ENCODE results near the gene PMP22.
"Not testable (repeated sequence)": the region's sequence is repeated elsewhere in the genome, so short reads cannot be mapped to it uniquely, and the experiment has no call there.

PMP22 gene

DNA sequence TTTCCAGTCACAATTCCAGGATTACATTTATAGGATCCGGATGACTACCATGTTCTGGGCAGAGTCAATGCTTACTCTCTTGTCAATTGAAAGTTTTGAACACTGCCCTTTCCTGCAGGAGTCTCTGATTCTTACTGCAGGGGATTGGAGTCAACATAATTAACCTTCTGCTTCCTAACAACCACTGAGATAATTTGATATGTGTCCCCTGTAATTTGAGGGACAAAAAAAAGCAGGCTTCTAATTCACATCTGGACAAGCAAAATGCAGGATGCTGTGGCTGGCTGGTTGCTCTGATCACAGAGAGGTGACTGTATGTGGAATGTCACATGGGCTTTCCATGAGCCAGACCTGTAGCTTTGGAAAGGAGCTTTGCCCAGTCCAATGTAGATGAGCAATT, 54.9 kb downstream of the PMP22 start:
- no peak overlapping the region for H3K4me3 ChIP-seq (ENCODE audit: control insufficient read depth, low read depth, low read length)
- TF ChIP-seq, protein P1, sequence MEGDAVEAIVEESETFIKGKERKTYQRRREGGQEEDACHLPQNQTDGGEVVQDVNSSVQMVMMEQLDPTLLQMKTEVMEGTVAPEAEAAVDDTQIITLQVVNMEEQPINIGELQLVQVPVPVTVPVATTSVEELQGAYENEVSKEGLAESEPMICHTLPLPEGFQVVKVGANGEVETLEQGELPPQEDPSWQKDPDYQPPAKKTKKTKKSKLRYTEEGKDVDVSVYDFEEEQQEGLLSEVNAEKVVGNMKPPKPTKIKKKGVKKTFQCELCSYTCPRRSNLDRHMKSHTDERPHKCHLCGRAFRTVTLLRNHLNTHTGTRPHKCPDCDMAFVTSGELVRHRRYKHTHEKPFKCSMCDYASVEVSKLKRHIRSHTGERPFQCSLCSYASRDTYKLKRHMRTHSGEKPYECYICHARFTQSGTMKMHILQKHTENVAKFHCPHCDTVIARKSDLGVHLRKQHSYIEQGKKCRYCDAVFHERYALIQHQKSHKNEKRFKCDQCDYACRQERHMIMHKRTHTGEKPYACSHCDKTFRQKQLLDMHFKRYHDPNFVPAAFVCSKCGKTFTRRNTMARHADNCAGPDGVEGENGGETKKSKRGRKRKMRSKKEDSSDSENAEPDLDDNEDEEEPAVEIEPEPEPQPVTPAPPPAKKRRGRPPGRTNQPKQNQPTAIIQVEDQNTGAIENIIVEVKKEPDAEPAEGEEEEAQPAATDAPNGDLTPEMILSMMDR (IDR thresholded peaks at IDR 0.05; ENCODE audit: control insufficient read depth, insufficient read depth, low read depth, low read length, missing control alignments), result no peak
- no peak for DNase-seq (ENCODE audit: low read depth)

DNA sequence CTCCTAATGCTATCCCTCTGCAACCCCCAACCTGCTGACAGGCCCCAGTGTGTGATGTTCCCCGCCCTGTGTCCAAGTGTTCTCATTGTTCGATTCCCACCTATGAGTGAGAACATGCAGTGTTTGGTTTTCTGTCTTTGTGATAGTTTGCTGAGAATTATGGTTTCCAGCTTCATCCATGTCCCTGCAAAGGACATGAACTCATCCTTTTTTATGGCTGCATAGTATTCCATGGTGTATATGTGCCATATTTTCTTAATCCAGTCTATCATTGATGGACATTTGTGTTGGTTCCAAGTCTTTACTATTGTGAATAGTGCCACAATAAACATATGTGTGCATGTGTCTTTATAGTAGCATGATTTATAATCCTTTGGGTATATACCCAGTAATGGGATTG, 62.1 kb downstream of the PMP22 start:
- DNase-seq (ENCODE audit: low read depth); H3K4me3 ChIP-seq (ENCODE audit: control insufficient read depth, low read depth, low read length): not testable (repeated sequence)

GRCh38 chr17:15200574-15200973, 64.6 kb downstream of the PMP22 start:
- DNase-seq (ENCODE audit: low read depth); H3K4me3 ChIP-seq (ENCODE audit: control insufficient read depth, low read depth, low read length): not testable (repeated sequence)

DNA sequence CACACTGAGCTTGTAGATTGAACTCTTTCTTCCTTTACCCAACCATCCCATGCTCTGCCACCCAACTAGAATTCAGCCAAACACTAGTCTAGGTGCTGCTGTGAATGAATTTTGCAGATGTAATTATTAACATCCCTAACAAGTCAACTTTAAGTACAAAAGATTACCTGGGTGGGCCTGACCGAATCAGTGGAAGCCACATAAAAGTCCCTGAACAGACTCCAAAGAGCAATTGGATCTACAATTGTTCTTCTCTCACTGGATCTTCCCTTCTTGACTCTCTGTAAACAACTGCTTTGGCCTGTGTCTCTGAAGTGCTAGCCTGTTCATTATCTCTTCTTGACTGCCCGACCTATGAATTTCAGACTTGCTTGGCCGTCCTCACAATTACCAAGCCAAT, 67.9 kb downstream of the PMP22 start:
- no peak for DNase-seq (ENCODE audit: low read depth)
- TF ChIP-seq, protein P1 (IDR thresholded peaks at IDR 0.05; ENCODE audit: control insufficient read depth, insufficient read depth, low read depth, low read length, missing control alignments), result no peak
- no peak overlapping the region for H3K4me3 ChIP-seq (ENCODE audit: control insufficient read depth, low read depth, low read length)

GRCh38 chr17:15194859-15195277, 70.3 kb downstream of the PMP22 start:
- TF ChIP-seq, protein P1 (IDR thresholded peaks at IDR 0.05; ENCODE audit: control insufficient read depth, insufficient read depth, low read depth, low read length, missing control alignments), result no peak
- H3K4me3 ChIP-seq (ENCODE audit: control insufficient read depth, low read depth, low read length), result no peak overlapping the region
- DNase-seq (ENCODE audit: low read depth), result peak; percentile 80

- TF ChIP-seq, protein P1 (IDR thresholded peaks at IDR 0.05; ENCODE audit: control insufficient read depth, insufficient read depth, low read depth, low read length, missing control alignments), result no peak
- no peak overlapping the region for H3K4me3 ChIP-seq (ENCODE audit: control insufficient read depth, low read depth, low read length)
- peak; percentile 87 for DNase-seq (ENCODE audit: low read depth)
Observed at GRCh38 chr17:15185625-15185991, 79.5 kb downstream of the PMP22 start.

GRCh38 chr17:15184872-15185624, 80.1 kb downstream of the PMP22 start:
- DNase-seq (ENCODE audit: low read depth), result no peak
- TF ChIP-seq, protein P1 (IDR thresholded peaks at IDR 0.05; ENCODE audit: control insufficient read depth, insufficient read depth, low read depth, low read length, missing control alignments), result no peak
- no peak overlapping the region for H3K4me3 ChIP-seq (ENCODE audit: control insufficient read depth, low read depth, low read length)

DNA sequence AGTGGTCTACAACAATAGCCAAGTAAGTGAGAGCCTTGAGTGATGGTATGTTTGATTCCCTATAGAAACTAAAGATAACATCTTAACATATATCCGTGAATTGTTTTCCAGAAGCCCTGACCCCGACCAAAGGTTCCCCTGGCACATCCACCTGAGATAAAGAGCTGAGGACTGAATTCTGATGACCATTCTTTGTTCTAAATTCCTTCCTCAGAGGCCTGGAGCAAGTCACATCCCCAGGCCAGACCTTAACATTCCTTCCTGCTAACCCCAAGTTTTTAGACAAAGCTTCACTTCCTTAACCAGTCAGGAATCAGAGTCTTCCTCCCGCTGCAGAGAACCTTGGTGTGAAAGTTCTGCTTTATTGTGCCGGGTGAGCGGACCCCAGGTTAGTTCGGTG, 83.3 kb downstream of the PMP22 start:
- TF ChIP-seq, protein P1 (IDR thresholded peaks at IDR 0.05; ENCODE audit: control insufficient read depth, insufficient read depth, low read depth, low read length, missing control alignments), result no peak
- no peak for DNase-seq (ENCODE audit: low read depth)
- no peak overlapping the region for H3K4me3 ChIP-seq (ENCODE audit: control insufficient read depth, low read depth, low read length)

Data from AG09309 (cell line).